Left ventricle myocardium inferior (tissue), 1 donor: ENCODE results near the gene S100A8. TPM values are rescaled to one million over a fixed set of nuclear protein-coding genes. Genes with fewer than 3 reads are reported as not detected.
A peak's percentile ranks its signal among the peaks of the same experiment; 100 is the strongest.

Experiments used
- DNase-seq: peaks from one replicate; pipeline ENCODE4 v3.0.0-alpha.2; 2020
- H3K27ac ChIP-seq: fragments of 200-600 bp; replicated peaks from 2 replicates; pipeline ENCODE4 v1.8.0; 2021
- H3K27me3 ChIP-seq: fragments of 200-600 bp; 2 replicates; pipeline ENCODE4 v1.8.0; 2021; ENCODE audit warnings: low read depth
- H3K36me3 ChIP-seq: fragments of 200-600 bp; 2 replicates; pipeline ENCODE4 v1.8.0; 2021
- H3K4me1 ChIP-seq: fragments of 200-600 bp; 2 replicates; pipeline ENCODE4 v1.8.0; 2021
- H3K4me3 ChIP-seq: fragments of 200-600 bp; 2 replicates; pipeline ENCODE4 v1.8.0; 2021; ENCODE audit warnings: mild to moderate bottlenecking, moderate library complexity
- H3K9me3 ChIP-seq: fragments of 200-600 bp; replicated peaks from 2 replicates; pipeline ENCODE4 v1.8.0; 2021
- CTCF ChIP-seq: fragments of 200-600 bp; IDR thresholded peaks from 2 replicates; pipeline ENCODE4 v1.8.0; 2021; ENCODE audit warnings: antibody characterized with exemption, mild to moderate bottlenecking, borderline replicate concordance
- intact Hi-C: fragments of 100-400 bp; cut with micrococcal nuclease; formaldehyde crosslinking; loops from one replicate; pipeline ENCODE4 v1.11.0; 2022
- total RNA-seq: library from RNA; stranded (reverse); fragmentation: NEBNext Ultra II Directional; extraction: Animal tissue kit (Norgen Biotek cat#: 25700); gene quantifications from one replicate; pipeline ENCODE4 v1.2.1, GENCODE V29; 2021
- donor health status: DM: no; HTN: yes; CAD: no; lungs with severe emphysema.

S100A8 gene
- total RNA-seq, 1 donor from 2014 or later: 26.6 TPM

DNA sequence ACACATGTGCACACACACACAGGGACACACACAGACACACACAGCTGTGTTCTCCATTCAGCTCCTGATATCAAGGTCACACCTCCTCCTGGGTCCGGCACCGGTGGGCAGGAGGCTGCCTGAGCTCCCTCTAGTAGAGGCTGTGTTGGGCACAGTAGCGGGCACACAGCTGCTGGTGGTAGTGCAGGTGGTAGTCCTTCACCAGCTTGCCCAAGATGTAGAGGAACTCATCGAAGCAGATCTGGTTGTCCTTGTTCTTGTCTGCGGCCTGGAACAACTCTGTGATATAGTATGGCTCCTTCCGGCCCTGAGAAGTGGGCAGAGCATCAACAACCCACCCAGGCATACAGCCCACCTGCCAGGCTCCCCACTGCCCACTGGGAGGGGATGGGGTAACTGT is 5.6 kb upstream of the S100A8 start:
- intact Hi-C loops: no loop called here
- H3K36me3 ChIP-seq: no peaks in the 10 kb centered on the region
- TF ChIP-seq CTCF: no peak
- no peak for DNase-seq
- H3K9me3 ChIP-seq: no peaks in the 10 kb centered on the region
- no peak overlapping the region for H3K4me3 ChIP-seq
- H3K4me1 ChIP-seq: peaks cover 5% of the 10 kb centered on the region
- peaks cover 48% of the 10 kb centered on the region for H3K27me3 ChIP-seq
- no peak overlapping the region for H3K27ac ChIP-seq

DNA sequence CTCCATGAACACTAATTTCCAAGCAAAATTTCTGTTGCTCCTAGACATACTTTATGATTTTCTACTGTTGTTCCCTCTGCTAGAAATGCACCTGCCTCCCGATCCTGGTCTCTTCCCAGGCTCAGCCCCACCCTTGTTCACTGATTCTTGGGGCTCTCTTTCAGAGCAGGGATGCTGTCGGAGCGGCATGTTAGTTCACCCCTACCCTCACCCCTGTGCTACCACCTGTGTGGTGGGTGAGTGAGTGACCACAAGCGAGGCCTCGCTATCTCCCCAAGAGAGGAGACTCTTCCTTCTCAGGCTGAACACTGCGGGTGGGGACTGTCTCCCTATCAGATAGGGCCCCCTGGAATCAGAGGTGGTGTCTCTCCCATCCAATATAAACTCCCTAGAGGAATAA is 4.9 kb upstream of the S100A8 start:
- intact Hi-C loops: no loop called here
- no peak for DNase-seq
- Histone ChIP-seq H3K9me3 (no peaks in the 10 kb centered on the region), H3K4me3 (no peak overlapping the region), H3K4me1 (peaks cover 10% of the 10 kb centered on the region), H3K36me3 (no peaks in the 10 kb centered on the region), H3K27me3 (peaks cover 48% of the 10 kb centered on the region), H3K27ac (no peak overlapping the region)
- no peak for TF ChIP-seq CTCF

DNA sequence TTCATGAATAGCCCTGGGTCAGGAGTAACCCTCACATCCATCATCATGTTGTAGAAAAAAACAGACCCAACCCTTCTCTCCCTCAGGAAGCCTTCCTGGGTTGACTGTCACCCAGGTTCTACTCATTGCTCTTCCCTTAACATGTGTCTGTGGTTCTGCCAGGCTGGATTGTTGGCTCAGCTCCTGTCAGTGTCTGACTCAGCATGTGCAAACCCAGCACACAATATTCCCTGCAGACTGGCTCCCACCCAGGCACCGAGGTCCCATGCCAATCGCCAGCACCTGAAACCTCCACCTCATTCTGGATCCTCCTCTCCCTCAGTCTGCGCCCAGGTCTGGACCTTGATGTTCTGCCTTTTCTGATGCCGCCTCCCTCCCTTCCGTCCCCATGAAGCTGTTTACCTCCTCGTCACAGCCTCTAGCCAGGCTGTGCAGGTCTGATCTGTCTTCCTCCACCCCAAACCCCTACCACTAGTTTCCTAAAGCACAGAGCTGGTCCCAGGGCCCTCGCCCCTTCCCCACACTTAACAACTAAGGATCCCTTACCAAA is 4.3 kb upstream of the S100A8 start:
- H3K36me3 ChIP-seq: no peaks in the 10 kb centered on the region
- intact Hi-C loops: no loop called here
- H3K27ac ChIP-seq: no peak overlapping the region
- no peak for TF ChIP-seq CTCF
- peaks cover 10% of the 10 kb centered on the region for H3K4me1 ChIP-seq
- H3K9me3 ChIP-seq: no peaks in the 10 kb centered on the region
- H3K4me3 ChIP-seq: no peak overlapping the region
- peak; percentile 37 for DNase-seq
- peaks cover 46% of the 10 kb centered on the region for H3K27me3 ChIP-seq

- no peak overlapping the region for H3K4me3 ChIP-seq
- no peak overlapping the region for H3K27ac ChIP-seq
- H3K36me3 ChIP-seq: no peaks in the 10 kb centered on the region
- intact Hi-C loops: no loop called here
- H3K27me3 ChIP-seq: peaks cover 41% of the 10 kb centered on the region
- peaks cover 10% of the 10 kb centered on the region for H3K4me1 ChIP-seq
- TF ChIP-seq CTCF: no peak
- DNase-seq: no peak
- H3K9me3 ChIP-seq: no peaks in the 10 kb centered on the region
These were observed 3.5 kb upstream of the S100A8 start for GRCh38 chr1:153394391-153394790.

DNA sequence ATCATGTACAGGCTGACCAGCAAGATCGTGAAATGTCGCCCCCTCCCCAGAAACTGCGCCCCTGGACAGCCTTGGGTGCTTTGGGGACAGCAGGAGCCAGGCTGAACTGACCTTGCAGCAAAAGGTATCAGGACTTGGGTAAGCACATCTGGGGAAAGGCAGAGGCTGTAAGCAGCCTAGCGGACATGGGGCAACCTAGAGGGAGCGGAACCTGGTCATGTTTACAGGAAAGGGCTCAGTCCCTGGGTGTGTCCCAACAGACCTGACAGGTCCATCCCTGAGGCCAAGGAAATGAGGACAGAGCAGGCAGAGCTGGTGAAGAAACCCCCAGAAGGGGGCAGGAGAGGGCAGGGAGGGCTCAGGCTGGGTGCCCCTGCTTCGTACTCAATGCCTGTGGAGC is 3.1 kb upstream of the S100A8 start:
- peaks cover 10% of the 10 kb centered on the region for H3K4me1 ChIP-seq
- H3K9me3 ChIP-seq: no peaks in the 10 kb centered on the region
- H3K27ac ChIP-seq: no peak overlapping the region
- H3K4me3 ChIP-seq: no peak overlapping the region
- intact Hi-C loops: no loop called here
- no peak for DNase-seq
- peaks cover 37% of the 10 kb centered on the region for H3K27me3 ChIP-seq
- TF ChIP-seq CTCF: no peak
- no peaks in the 10 kb centered on the region for H3K36me3 ChIP-seq
